Measurements from ENCODE around the gene ZNF821.
"Not testable (repeated sequence)": the region's sequence is repeated elsewhere in the genome, so short reads cannot be mapped to it uniquely, and the experiment has no call there.

Gene ZNF821

GRCh38 chr16:71859762-71860521 lies 24.0 kb downstream of the ZNF821 start:
- no peak for DNase-seq

GRCh38 chr16:71855937-71856662 lies 27.9 kb downstream of the ZNF821 start:
- DNase-seq: no peak

- no peak for DNase-seq
Observed at GRCh38 chr16:71854369-71854948, 29.5 kb downstream of the ZNF821 start.

GRCh38 chr16:71853413-71853812 lies 30.6 kb downstream of the ZNF821 start:
- DNase-seq: no peak

GRCh38 chr16:71852561-71852960 lies 31.4 kb downstream of the ZNF821 start:
- DNase-seq: no peak

GRCh38 chr16:71852158-71852557 lies 31.8 kb downstream of the ZNF821 start:
- no peak for DNase-seq

- DNase-seq: no peak
Observed at GRCh38 chr16:71851746-71852145, 32.2 kb downstream of the ZNF821 start.

GRCh38 chr16:71848622-71849021 lies 35.4 kb downstream of the ZNF821 start:
- DNase-seq: no peak

- DNase-seq: no peak
Observed at GRCh38 chr16:71847096-71847495, 36.9 kb downstream of the ZNF821 start.

- no peak for DNase-seq
Observed at GRCh38 chr16:71846431-71846830, 37.6 kb downstream of the ZNF821 start.

GRCh38 chr16:71845639-71846430 lies 38.1 kb downstream of the ZNF821 start, which contains the start of gene ATXN1L:
Gene ATXN1L, plus strand, starts transcription at chr16:71845976. Its CDS starts 3,765 bp downstream, at chr16:71849741.
- peak; percentile 90 for DNase-seq

- DNase-seq: no peak
Observed at GRCh38 chr16:71843572-71843971, 40.4 kb downstream of the ZNF821 start.

- DNase-seq: no peak
Observed at GRCh38 chr16:71840052-71840451, 43.9 kb downstream of the ZNF821 start.

- DNase-seq: no peak
Observed at GRCh38 chr16:71837150-71837549, 46.8 kb downstream of the ZNF821 start.

GRCh38 chr16:71834291-71834690 lies 49.7 kb downstream of the ZNF821 start:
- DNase-seq: no peak

- not testable (repeated sequence) for DNase-seq
Observed at GRCh38 chr16:71832112-71832511, 51.9 kb downstream of the ZNF821 start.

- DNase-seq: not testable (repeated sequence)
Observed at GRCh38 chr16:71831698-71832097, 52.3 kb downstream of the ZNF821 start.

- DNase-seq: no peak
Observed at GRCh38 chr16:71830359-71830758, 53.6 kb downstream of the ZNF821 start.

GRCh38 chr16:71826533-71827017 lies 57.4 kb downstream of the ZNF821 start:
- no peak for DNase-seq

- not testable (repeated sequence) for DNase-seq
Observed at GRCh38 chr16:71817155-71817500, 66.9 kb downstream of the ZNF821 start.

GRCh38 chr16:71811261-71811803 lies 72.7 kb downstream of the ZNF821 start:
- no peak for DNase-seq

GRCh38 chr16:71810155-71810530 lies 73.8 kb downstream of the ZNF821 start:
- DNase-seq: not testable (repeated sequence)

All from NCI-H2107 (cell line).